MM.1S (cell line): Measurements from ENCODE around the gene ASPDH.

Experiments
- CTCF ChIP-seq: fragments of 300-600 bp; sonication (generic); IDR thresholded peaks from 2 replicates; pipeline ENCODE4 v1.5.1; 2016; ENCODE audit warnings: antibody characterized with exemption, low read length, mixed read lengths
- EZH2 ChIP-seq: fragments of 300-600 bp; sonication (generic); optimal IDR thresholded peaks from 2 replicates; pipeline ENCODE3; 2017; ENCODE audit warnings: low read depth, mild to moderate bottlenecking, antibody characterized with exemption, low read length, mixed read lengths

DNA sequence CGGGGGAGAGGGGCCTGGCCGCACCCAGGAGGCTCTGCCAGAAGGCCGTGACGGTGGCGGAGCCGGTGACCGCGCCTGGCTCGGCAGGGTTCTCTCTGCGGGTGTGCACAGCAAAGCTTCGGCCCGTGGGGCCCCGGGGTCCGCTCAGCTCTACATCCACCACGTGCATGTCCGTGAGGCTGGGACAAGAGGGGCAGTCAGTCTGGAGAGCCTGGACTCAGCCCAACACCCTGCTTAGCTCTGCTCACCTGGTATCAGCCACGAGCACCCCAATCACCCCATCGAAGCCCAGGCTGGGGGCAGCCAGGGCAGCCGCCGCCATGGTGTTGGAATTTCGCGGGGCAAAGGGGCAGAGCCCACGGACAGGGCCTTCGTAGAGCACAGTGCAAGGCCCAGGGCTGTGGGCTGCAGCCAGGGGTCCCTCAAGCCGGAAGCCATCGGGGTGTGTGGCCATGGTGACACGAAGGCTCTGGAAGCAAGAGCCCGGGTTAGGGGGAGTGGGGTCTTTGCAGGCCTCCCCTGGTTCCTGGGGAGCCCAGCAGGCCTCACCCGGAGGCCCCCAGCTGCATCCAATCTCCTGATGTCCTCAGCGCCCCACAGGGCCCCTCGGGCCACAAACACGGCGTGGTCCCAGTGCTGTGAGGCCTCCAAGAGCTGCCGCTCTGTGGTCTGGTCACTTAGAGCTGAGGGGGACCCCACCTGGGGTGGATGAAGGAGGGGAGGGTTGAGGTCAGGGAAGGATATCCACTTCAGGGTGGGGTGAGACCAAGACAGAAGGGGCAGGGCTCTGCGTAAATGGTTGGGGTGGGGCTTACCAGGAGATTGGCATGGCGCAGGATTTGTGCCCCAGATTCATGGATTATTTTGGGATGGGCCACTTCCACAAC lies 1.4 kb downstream of the ASPDH start:
- TF ChIP-seq CTCF (no peak), EZH2 (no peak)
